IPS DF 19.7 (cell line): ENCODE data around the gene PITPNC1.

Source experiments
- DNase-seq: peaks from one replicate; pipeline ENCODE4 v3.0.0-alpha.2; 2013; ENCODE audit warnings: low read depth, low spot score

The PITPNC1 gene

GRCh38 chr17:67546578-67547527 is 169.8 kb downstream of the PITPNC1 start:
- DNase-seq, result no peak

- DNase-seq, result no peak
These were observed 171.6 kb downstream of the PITPNC1 start for GRCh38 chr17:67548693-67549092.

- DNase-seq, result no peak
These were observed 172.7 kb downstream of the PITPNC1 start for GRCh38 chr17:67549820-67550219.

- no peak for DNase-seq
These were observed 177.6 kb downstream of the PITPNC1 start for GRCh38 chr17:67554634-67555033.

GRCh38 chr17:67555855-67556254 is 178.8 kb downstream of the PITPNC1 start:
- no peak for DNase-seq

- no peak for DNase-seq
These were observed 180.2 kb downstream of the PITPNC1 start for GRCh38 chr17:67557052-67557845.

GRCh38 chr17:67557921-67558320 is 180.8 kb downstream of the PITPNC1 start:
- DNase-seq, result no peak

GRCh38 chr17:67558740-67559380 is 181.8 kb downstream of the PITPNC1 start:
- DNase-seq, result no peak

- no peak for DNase-seq
These were observed 182.4 kb downstream of the PITPNC1 start for GRCh38 chr17:67559381-67559966.

GRCh38 chr17:67562005-67562404 is 184.9 kb downstream of the PITPNC1 start:
- DNase-seq, result no peak

GRCh38 chr17:67563692-67564228 is 186.7 kb downstream of the PITPNC1 start:
- no peak for DNase-seq

GRCh38 chr17:67565068-67565467 is 188.0 kb downstream of the PITPNC1 start:
- DNase-seq, result no peak

GRCh38 chr17:67566656-67567055 is 189.6 kb downstream of the PITPNC1 start:
- no peak for DNase-seq

GRCh38 chr17:67569015-67569451 is 192.0 kb downstream of the PITPNC1 start:
- no peak for DNase-seq

- no peak for DNase-seq
These were observed 192.8 kb downstream of the PITPNC1 start for GRCh38 chr17:67569873-67570272.

GRCh38 chr17:67570797-67571196 is 193.7 kb downstream of the PITPNC1 start:
- no peak for DNase-seq

GRCh38 chr17:67571478-67571877 is 194.4 kb downstream of the PITPNC1 start:
- no peak for DNase-seq

- DNase-seq, result no peak
These were observed 197.0 kb downstream of the PITPNC1 start for GRCh38 chr17:67573987-67574657.

GRCh38 chr17:67574658-67575293 is 197.7 kb downstream of the PITPNC1 start:
- no peak for DNase-seq

- no peak for DNase-seq
These were observed 198.2 kb downstream of the PITPNC1 start for GRCh38 chr17:67575325-67575724.
